GM19238 (cell line): ENCODE results near the gene LAMC3.

Experiments
- DNase-seq: peaks from one replicate; pipeline ENCODE4 v3.0.0; 2011; ENCODE audit warnings: low spot score; ENCODE audit not compliant: insufficient read length

The LAMC3 gene

GRCh38 chr9:131043087-131043486 is 34.1 kb downstream of the LAMC3 start:
- no peak for DNase-seq

- no peak for DNase-seq
Measured at GRCh38 chr9:131043646-131044045, 34.7 kb downstream of the LAMC3 start.

GRCh38 chr9:131045300-131046092 is 36.5 kb downstream of the LAMC3 start:
- no peak for DNase-seq

GRCh38 chr9:131046093-131046380 is 37.1 kb downstream of the LAMC3 start:
- no peak for DNase-seq

GRCh38 chr9:131046581-131047202 is 37.7 kb downstream of the LAMC3 start:
- DNase-seq: peak; percentile 73

- DNase-seq: no peak
Measured at GRCh38 chr9:131048332-131048731, 39.4 kb downstream of the LAMC3 start.

- no peak for DNase-seq
Measured at GRCh38 chr9:131048820-131049219, 39.8 kb downstream of the LAMC3 start.

GRCh38 chr9:131049829-131050715 is 41.1 kb downstream of the LAMC3 start:
- no peak for DNase-seq

GRCh38 chr9:131050831-131051230 is 41.9 kb downstream of the LAMC3 start:
- DNase-seq: no peak

GRCh38 chr9:131051592-131052517 is 42.9 kb downstream of the LAMC3 start:
- no peak for DNase-seq

- no peak for DNase-seq
Measured at GRCh38 chr9:131053896-131054295, 44.9 kb downstream of the LAMC3 start.

GRCh38 chr9:131056781-131057506 is 48.0 kb downstream of the LAMC3 start:
- DNase-seq: no peak

GRCh38 chr9:131060900-131061630 is 52.1 kb downstream of the LAMC3 start:
- no peak for DNase-seq

- DNase-seq: no peak
Measured at GRCh38 chr9:131062969-131063368, 54.0 kb downstream of the LAMC3 start.

GRCh38 chr9:131065599-131065998 is 56.6 kb downstream of the LAMC3 start:
- no peak for DNase-seq

- DNase-seq: no peak
Measured at GRCh38 chr9:131067625-131068024, 58.7 kb downstream of the LAMC3 start.

- no peak for DNase-seq
Measured at GRCh38 chr9:131068076-131068816, 59.3 kb downstream of the LAMC3 start.

GRCh38 chr9:131069699-131070098 is 60.7 kb downstream of the LAMC3 start:
- DNase-seq: no peak
